A204.1 (cell line): Measurements from ENCODE around the gene EPS8L1.
"Not testable (repeated sequence)": the region's sequence is repeated elsewhere in the genome, so short reads cannot be mapped to it uniquely, and the experiment has no call there.

ENCODE experiments used
- FAIRE-seq: peaks from 2 replicates; lab custom pipeline; 2012; peaks lifted over from hg19 to GRCh38; lab: Jason Lieb, UNC

The EPS8L1 gene

DNA sequence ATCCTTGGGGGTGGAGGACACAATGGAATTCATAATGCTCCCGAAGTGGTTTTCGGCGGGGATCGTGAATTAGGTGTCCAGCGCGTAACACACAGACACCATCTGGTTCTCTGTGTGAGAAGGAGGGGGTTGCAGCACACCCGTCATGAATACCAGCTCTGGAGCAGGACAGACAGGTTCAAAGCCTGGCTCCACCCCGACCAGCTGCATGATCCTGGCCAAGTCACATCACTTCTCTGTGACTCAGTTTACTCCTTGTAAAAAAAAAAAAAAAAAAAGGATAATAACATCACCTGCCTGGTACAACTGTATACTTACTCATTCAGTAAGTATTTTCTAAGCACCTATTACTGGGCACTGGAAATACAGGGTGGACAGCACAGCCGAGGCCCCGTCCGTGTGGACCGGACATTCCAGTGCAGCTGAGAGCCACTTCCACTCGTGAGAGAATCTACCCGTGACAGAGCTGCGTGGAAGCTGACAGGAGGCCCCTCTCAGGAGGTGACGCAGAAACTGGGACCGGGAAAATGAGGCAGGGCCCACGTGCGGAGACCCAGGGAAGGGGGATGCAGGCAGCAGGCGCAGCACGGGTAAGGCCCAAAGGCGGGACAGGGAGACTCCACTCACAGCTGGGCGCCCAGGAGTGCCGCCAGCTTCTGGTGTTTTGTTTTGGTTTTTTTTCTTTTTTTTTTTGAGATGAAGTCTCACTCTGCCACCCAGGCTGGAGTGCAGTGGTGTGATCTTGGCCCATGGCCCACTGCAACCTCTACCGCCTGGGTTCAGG is 24.7 kb upstream of the EPS8L1 start:
- FAIRE-seq, result no peak

DNA sequence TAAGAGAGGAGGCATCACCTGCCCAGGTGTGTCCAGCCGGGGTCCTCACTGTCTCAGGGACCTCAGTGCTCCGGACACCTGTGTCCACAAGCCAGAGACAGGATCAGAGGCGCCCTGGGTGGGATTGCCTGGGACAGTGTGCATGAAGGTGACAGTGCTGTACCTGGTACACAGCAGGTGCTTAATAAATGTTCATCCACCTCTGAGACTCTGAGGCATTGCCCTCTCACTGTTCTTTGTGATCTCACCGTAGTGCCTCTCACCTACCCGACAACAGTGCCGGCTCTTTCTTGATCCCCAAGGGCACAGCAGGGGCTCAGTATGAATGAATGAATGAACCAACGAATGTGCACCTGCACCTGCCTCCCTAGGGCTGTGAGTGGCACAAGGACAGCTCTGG is 21.9 kb upstream of the EPS8L1 start:
- FAIRE-seq, result no peak

DNA sequence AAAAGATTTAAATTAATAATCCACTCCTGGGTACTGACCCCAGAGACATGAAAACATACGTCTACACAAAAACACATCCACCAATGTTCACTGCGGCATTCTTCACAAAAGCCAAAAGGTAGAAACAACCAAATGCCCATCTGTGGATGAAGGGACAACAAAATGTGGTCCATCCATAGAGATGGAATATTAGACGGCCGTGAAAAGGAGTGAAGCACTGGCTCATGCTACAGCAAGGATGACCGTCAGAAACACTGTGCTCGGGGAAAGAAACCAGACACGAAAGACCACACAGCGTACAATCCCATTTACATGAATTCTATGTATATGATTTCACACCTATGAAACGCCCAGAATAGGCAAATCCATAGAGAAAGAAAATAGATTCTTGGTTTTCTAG is 18.8 kb upstream of the EPS8L1 start:
- no peak for FAIRE-seq

DNA sequence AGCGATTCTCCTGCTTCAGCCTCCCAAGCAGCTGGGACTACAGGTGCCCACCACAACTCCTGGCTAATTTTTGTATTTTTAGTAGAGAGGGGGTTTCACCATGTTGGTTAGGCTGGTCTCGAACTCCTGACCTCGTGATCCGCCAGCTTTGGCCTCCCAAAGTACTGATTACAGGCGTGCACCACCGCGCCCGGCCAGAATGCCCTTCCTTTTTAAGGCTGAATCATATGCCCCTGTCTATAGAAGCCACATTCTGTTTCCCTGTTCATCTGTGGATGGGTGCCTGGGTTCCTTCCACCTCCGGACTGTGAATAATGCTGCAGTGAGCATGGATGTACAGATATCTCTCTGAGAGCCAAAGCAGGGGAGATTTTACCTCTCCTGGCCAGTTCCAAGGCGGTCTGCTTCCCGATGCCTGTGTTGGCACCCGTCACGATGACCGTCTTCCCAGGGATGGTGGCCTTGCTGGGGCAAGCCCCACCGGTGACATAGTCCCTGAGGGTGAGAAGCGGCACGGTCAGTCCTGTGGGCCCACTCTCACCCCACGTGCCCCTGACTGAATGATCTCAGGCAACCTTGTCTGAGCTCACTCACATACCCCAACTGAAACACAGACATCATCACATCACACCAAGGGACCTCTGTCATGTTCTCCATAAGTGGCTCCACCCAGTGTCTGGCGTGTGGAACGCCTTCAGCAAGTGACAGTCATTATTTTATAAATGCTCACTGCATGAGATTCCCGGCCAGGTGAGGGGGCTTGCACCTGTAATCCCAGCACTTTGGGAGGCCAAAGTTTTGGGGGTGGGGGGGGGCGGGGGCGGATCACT is 16.7 kb upstream of the EPS8L1 start:
- FAIRE-seq, result no peak

DNA sequence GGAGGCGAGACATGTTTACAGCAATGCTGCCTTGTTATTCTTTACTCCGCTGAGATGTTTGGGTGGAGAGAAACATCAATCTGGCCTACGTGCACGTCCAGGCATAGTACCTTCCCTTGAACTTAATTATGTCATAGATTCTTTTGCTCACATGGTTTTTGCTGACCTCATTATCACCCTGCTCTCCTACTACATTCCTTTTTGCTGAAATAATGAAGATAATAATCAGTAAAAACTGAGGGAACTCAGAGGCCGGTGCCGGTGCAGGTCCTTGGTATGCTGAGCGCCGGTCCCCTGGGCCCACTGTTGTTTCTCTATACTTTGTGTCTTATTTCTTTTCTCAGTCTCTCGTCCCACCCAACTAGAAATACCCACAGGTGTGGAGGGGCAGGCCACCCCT is 15.4 kb upstream of the EPS8L1 start:
- FAIRE-seq, result not testable (repeated sequence)

DNA sequence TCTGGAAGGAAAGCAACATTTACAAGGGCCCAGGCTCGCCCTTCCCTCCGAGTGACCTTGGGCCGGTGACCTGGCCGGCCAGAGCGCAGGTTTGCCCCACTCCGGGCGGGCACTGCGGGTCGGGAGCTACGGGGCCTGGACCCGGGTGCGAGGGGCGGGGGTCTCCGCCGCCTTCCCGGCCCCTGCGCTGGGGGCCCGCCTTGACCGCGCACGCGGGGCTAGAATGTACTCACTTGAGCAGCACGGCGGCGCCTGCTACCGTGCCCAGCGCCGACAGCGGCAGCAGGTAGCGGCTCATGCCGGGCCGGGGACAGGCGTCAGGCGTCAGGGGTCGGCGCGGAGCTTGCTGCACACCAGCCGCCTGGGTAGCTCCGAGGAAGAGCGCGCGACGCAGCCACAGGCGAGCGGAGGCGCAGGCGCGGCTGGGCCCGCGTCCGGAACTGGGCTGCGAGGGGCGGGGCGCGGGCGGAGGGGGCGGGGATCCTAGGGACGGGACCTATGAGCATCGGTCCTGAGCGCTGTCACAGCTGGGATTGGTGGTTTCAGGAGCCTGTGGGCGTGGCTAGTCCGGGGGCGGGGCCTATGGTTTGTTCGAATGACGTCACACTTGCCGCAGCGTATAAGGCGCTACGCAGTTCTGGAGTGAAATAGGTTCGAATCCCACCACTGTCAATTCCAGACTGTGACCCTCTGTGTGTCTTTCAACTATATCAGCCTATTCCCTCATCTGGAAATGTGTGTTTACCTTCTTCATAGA is 12.8 kb upstream of the EPS8L1 start, which contains the start of gene RDH13:
TSS of gene RDH13 (minus strand) at position 414 of the 757 bp plus-strand sequence. CDS start at position 298, 116 bp downstream.
- FAIRE-seq, result no peak

DNA sequence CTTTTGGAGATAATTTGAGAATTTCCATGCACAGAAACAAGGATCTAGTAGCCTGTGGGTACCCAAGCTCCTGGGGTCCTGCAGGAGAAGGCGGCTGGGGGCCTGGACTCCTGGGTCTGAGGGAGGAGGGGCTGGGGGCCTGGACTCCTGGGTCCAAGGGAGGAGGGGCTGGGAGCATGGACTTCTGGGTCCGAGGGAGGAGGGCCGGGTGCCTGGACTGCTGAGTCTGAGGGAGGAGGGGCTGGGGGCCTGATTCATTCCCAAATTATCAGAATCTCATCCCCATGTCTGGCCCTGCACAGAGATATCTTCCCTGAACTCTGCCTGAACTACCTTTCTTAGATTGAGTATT is 12.2 kb upstream of the EPS8L1 start:
- FAIRE-seq, result no peak

DNA sequence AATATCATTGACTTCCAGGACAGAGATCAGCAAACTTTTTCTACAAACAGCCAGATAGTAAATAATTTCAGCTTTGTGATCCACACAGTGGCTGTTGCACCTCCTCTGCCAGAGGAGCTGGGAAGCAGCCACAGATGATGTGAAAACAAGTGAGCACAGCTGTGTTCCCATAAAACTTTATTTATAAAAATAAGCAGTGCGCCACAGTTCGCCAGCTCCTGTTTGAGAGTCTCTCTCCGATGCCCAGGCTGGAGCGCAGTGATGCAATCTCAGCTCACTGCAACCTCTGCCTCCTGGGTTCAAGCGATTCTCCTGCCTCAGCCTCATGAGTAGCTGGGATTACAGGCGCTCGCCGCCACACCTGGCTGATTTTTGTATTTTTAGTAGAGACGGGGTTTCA is 10.2 kb upstream of the EPS8L1 start:
- FAIRE-seq, result not testable (repeated sequence)

DNA sequence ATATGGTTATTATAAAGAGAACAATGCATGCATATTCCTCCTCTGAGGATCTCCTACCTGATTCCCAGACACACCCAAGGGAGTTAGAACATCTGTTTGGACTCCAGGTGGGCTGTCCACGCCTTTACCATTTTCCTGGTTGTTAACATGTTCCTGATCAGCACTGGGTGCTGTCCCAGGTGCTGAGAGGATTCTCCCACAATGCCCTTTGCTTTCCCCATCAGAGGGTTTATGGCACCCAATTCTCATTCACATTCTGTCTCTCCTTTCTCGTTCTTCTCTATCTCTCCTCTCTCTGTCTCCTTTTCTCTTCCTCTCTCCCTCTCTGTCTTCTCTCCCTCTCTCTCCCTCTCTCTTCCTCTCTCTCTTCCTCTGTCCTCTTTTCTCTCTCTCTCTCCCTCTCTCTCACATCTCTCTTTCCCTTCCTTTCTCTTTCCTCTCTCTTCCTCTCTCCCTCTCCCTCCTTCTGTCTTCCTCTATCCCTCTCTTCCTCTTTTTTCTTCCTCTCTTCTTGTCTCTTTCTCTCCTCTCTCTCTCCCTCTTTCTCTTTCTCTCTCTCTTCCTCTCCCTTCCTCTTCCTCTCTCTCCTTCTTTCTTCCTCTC is 9.5 kb upstream of the EPS8L1 start:
- no peak for FAIRE-seq

DNA sequence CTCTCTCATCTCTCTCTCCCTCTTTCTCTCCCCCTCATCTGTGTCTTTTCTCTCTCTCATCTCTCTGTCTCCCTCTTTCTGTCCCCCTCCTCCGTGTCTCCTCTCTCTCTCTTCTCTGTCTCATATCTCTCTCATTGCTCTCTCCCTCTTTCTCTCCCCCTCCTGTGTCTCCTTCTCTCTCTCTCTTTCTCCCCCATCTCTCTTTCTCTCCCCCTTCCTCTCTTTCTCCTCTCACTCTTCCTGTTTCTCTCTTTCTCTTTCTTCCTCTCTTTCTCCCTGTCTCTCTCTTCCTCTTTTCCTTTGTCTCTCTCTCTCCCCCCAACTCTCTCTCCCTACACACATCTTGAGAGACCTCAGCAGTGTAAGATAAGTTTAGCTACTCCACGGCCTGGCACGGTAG is 7.8 kb upstream of the EPS8L1 start:
- no peak for FAIRE-seq

DNA sequence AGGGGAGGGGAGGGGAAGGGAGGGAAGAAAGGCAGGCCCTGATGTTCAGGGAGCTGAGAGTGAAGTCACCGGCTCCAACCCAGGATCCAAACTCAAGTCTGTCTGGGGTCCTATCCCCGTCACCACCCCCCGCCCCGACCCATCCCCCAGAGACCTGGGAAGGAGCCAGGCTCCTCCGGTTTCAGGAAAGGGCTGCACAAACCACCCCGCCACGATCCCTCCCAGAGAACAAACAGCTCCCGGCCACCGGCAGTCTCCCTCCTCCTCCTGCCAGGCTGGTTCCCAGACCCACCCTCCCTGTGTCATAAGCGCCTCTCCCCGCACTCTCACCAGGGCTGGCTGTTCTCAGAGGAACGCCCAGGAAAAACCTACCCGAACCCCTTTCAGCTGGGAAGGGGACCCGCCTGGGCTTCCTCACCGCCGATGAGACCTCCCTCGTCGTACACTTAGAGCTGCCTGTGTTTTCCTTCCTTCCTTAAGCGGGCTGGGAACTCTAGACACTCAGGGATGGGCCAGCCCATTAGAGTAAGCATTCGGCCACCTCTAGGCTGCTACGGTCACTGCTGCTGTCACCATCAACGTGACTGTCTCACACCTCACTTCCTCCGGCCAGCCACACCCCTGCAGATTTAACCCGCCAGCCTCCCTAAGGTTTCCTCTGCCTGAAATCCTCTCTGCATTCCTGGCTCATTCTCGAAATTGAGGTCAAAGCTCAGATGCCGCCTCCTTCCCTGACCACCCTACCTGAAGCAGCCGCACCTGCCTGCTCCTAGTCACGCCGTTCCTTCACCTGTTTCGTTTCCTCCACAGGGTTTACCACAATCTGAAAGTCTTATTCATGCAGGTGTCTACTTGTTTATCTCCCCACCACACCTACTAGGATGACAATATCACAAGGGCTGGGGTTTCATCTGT is 6.5 kb upstream of the EPS8L1 start:
- no peak for FAIRE-seq

DNA sequence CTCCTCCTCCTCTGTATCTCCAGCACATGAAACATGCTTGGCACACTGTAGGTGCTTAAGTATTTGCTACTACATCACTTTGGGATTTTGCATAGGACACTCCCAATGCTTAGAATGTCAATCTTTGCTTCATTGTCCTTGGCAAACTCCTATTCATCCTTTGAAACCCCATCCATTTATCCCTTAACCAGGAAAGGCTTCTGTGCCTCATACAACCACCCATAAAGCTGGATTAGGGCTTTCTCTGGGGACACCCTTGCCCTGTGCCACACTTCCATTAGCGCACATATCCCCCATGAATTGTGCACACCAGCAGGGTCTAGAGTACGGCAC is 5.8 kb upstream of the EPS8L1 start:
- FAIRE-seq, result no peak

DNA sequence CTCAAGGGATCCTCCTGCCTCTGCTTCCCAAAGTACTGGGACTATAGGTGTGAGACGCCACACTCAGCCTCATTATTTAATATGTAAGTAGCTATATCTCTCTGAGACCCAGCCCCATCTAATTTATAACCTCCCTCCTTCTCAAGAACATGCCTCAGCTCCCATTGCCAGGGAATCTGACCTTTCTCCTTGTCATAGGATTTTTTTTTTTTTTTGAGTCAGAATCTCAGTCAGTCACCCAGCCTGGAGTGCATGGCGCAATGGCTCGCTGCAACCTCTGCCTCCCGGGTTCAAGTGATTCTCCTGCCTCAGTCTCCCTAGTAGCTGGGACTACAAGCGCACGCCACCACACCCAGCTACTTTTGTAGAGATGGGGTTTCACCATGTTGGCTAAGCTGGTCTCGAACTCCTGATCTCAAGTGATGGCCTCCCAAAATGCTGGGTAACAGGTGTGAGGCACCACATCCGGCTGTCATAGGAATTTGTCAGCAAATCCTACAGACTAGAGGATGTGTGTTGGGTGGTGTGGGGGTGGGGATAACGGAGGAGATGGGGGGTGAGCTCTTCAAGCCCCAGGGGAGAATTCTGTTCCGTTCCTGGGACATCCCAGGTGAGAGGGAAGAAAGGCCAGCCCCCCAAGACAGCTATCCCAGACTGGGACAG is 5.1 kb upstream of the EPS8L1 start:
- FAIRE-seq, result no peak

DNA sequence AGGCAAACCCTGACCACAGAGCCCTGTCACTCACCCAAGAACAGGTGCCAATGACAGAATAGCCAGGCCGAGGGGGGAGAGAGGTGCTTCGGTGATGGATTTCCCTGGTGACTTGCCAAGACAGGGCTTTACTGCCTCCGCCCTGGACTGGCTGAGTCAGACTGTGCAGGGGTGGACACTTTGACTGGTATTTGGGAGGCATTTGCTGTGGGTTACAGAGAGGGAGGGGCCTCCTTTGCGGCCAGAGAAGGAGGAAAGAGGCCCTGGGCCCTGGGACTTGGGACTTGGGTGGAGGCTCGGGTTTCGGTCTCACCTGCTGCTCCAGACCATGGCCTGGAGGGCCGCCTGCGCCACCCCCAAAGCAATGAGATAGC is 4.6 kb upstream of the EPS8L1 start:
- FAIRE-seq, result no peak

DNA sequence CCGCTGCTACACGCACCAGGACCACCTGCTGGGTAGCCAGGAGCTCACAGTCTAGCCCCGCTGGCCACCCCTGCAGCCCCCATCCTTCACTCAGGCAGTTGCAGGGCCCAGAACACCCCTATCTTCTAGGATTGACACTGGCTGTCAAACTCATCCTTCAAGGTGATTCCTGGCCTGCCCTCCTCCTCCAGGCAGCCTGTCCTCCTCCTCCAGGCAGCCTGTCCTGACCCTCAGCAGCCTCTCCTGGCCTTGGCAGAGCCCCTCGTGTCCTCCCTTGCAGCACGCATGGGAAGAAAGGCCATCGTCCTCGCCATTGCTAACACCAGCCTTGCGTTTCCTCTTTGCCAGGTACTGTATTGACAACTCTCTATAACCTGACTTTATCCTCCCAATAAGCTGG is 3.8 kb upstream of the EPS8L1 start:
- no peak for FAIRE-seq

DNA sequence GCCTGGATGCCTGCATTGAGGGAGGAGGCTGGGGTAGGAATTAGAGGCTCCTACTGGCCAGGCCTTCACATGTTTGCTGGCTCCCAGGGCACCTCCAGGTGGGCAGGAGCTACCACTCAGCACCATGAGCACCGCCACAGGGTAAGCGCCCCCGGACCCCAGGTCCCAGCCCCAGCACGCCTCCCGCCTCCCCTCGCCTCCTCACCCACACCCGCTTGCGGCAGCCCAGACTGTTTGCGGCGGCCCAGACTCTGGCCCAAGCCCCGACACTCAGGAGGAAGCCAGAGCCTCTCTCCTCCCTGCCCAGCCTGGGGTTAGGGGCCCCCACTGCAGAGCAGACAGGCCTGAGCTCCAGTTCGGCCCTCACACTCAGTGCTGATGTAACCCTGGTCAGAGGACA is 652 bp downstream of the EPS8L1 start:
- no peak for FAIRE-seq

DNA sequence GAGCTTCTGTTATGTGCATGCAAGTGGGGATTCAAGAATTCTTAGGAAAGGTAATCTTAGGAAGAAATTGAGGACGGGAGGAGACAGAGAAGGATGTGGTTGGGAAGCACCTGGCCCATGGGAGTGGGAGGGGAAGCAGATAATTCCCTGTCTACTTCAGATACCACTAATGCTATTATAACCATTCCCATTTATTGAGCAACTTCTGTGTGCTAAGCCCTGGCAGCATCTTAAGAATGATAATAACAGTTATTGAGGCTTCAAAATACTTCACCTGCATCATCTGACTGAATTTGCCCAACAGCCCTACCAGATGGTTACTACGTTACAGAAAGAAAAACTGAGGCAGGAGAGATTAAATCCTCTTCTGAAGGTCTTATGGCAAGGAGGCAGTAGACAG is 1.4 kb downstream of the EPS8L1 start:
- FAIRE-seq, result no peak

DNA sequence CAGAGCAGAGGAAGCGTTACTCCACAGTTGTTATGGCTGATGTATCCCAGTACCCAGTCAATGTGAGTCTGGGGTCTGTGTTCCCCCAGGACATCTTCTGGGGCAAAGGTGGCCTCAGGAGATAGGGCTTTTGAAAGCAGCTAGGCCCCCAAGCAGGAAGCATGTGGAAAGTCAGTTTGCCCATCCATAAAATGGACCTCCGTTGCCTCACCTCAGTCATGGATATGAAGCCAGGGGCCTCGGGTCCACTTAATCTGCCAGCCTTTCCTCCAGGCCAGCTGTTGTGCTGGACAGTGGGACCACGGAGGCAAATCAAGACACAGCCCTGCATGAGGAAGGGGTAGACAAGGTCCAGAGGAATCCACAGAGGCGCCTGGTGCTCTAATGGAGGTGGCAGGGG is 3.3 kb downstream of the EPS8L1 start:
- no peak for FAIRE-seq

DNA sequence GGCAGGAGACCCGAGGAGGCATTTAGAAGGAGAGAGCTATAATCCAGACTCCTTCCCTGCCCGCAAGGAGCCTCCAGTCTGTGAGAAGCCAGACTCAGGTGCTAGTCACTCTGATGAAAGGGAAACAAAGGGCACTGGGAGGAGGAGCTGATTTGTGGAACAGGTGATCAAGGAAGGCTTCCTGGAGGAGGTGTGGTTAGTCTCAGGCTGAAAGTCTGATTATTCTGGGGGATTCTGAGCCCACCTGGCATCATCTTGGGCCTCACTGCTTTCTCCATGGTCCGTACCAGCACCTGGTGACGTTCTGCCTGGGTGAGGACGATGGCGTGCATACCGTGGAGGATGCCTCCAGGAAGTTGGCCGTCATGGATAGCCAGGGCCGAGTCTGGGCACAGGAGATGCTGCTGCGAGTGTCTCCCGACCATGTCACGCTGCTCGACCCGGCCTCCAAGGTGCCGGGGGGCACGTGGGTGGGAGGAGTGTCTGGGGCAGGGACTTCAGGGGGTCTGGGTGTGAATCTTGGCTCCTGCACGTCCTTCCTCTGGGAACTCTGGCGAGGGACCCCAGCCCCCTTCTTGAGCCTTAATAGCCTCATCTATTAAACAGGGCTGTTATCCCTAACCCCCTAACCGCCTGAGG is 3.9 kb downstream of the EPS8L1 start:
- FAIRE-seq, result no peak

DNA sequence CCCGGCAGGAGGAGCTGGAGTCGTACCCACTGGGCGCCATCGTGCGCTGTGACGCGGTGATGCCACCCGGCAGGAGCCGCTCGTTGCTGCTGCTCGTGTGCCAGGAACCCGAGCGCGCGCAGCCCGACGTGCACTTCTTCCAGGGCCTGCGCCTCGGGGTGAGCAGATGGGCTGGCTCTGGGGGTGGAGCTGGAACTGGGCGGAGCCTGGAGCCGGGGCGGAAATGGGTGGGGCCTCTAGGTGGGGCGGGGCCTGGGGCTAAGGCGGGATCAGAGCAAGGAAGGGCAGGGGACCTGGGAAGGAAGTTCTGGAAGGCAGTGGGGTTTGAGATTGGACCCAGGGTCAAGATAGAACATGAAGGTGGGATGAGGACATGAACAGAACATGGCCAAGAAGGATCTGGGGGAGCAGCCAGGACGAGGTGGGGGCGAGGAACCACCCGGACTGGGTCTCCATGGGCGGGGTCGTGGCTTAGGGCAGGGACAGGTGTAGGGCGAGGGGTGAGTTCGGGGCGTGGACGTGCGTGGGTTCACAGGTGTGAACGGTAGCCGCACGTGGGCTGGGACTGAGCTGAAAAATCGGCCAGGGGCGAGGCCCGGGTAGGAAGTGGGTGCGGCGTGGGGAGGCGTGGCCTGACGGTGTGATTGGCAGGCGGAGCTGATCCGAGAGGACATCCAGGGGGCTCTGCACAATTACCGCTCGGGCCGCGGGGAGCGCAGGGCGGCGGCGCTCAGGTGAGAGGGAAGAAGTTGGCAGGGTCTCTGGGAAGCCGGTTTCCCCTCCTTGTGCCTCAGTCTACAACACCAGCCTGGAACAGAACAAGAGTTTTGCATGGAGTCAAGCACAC is 4.7 kb downstream of the EPS8L1 start:
- FAIRE-seq, result no peak
